K562 (cell line): ENCODE measurements around the gene TMEM208. TPM values are rescaled to one million over a fixed set of nuclear protein-coding genes. Genes with fewer than 3 reads are reported as not detected.
A peak's percentile ranks its signal among the peaks of the same experiment; 100 is the strongest.

ENCODE experiments used
- CBFB ChIP-seq: sonication (generic); formaldehyde crosslinking; IDR thresholded peaks from 2 replicates; pipeline ENCODE4 v1.4.0; 2020; ENCODE audit warnings: mild to moderate bottlenecking, missing genetic modification reagents
- CBX2 ChIP-seq: fragments of 200-600 bp; sonication (generic); IDR thresholded peaks from one replicate; pipeline ENCODE4 v1.6.1; 2012; ENCODE audit warnings: mild to moderate bottlenecking, low read length, inconsistent platforms; ENCODE audit not compliant: insufficient read depth, poor library complexity, severe bottlenecking
- CBX8 ChIP-seq: fragments of 200-600 bp; sonication (generic); IDR thresholded peaks from 2 replicates; pipeline ENCODE4 v1.6.1; 2012; ENCODE audit warnings: borderline replicate concordance, mixed run types, low read depth, mild to moderate bottlenecking, moderate library complexity, mixed read lengths, low read length, control low read depth, inconsistent platforms; ENCODE audit not compliant: poor library complexity, severe bottlenecking; ENCODE audit errors: extremely low read depth
- DPF2 ChIP-seq: fragments of 450-650 bp; IDR thresholded peaks from 2 replicates; pipeline ENCODE4 v1.6.1; 2016
- ETV5 ChIP-seq: sonication (generic); formaldehyde crosslinking; IDR thresholded peaks from 2 replicates; pipeline ENCODE4 v1.4.0; 2020; ENCODE audit warnings: low read depth, mild to moderate bottlenecking, missing genetic modification reagents
- HBP1 ChIP-seq: fragments of 450-650 bp; formaldehyde crosslinking; IDR thresholded peaks from 2 replicates; pipeline ENCODE4 v1.4.0; 2022; ENCODE audit warnings: missing genetic modification characterization
- PURB ChIP-seq: sonication (generic); formaldehyde crosslinking; IDR thresholded peaks from 2 replicates; pipeline ENCODE4 v1.9.0; 2021; ENCODE audit warnings: low read depth, mild to moderate bottlenecking, missing genetic modification reagents
- ZBTB40 ChIP-seq, 2 experiments: fragments of 450-650 bp in 1 of 2; sonication (generic) in 1 of 2; formaldehyde crosslinking in 1 of 2; IDR thresholded peaks; 2 replicates each; pipeline versions ENCODE4 v1.7.1 to v1.9.0; 2016 to 2022; ENCODE audit warnings: inconsistent platforms in 1 of 2, mild to moderate bottlenecking in 1 of 2, missing genetic modification reagents in 1 of 2
- ZNF57 ChIP-seq: fragments of 450-650 bp; formaldehyde crosslinking; IDR thresholded peaks from 2 replicates; pipeline ENCODE4 v1.4.0; 2020; ENCODE audit warnings: mild to moderate bottlenecking, moderate library complexity
- ZNF75A ChIP-seq: fragments of 450-650 bp; formaldehyde crosslinking; IDR thresholded peaks from 2 replicates; pipeline ENCODE4 v1.4.0; 2020; ENCODE audit warnings: mild to moderate bottlenecking
- polyA plus RNA-seq, 8 experiments: library from polyadenylated mRNA; depleted of rRNA in 4 of 8; stranded (reverse) in 5 of 8; unstranded in 3 of 8; fragments of >200 nt; fragmentation: Nextera tagmentation in 2 of 8; fragmentation: Illumina TruSeq in 1 of 8; extraction: Ambion mirVana in 2 of 8; extraction: Trizol in 1 of 8; gene quantifications; 2 replicates each; pipeline versions ENCODE4 v1.2.1 to v1.2.3, GENCODE V29; 2011 to 2014; ENCODE audit warnings: inconsistent platforms in 1 of 8, missing spikeins in 1 of 8
- total RNA-seq, 7 experiments: library from RNA; depleted of rRNA in 6 of 7; stranded (reverse); fragments of >200 nt in 6 of 7; fragmentation: Illumina TruSeq in 2 of 7; extraction: Trizol in 2 of 7; gene quantifications; 2 replicates each; pipeline versions ENCODE4 v1.2.1 to v1.2.3, GENCODE V29; 2011 to 2021; ENCODE audit warnings: low replicate concordance in 1 of 7
- TF ChIP-seq, protein P1 (sequence below), 3 experiments: IDR thresholded peaks in 2 of 3; conservative IDR thresholded peaks in 1 of 3; 2 replicates each; pipeline ENCODE4 v1.5.1; 2011 to 2012; ENCODE audit warnings: low read length in 3 of 3, mild to moderate bottlenecking in 3 of 3, control low read depth in 2 of 3, improper control_type of control experiment in 1 of 3, inconsistent platforms in 1 of 3, low read depth in 1 of 3, mixed read lengths in 1 of 3, moderate library complexity in 1 of 3; ENCODE audit not compliant: insufficient read depth in 2 of 3
- TF ChIP-seq, protein P2 (sequence below): fragments of 450-650 bp; formaldehyde crosslinking; IDR thresholded peaks from 2 replicates; pipeline ENCODE4 v1.4.0; 2020; ENCODE audit warnings: mild to moderate bottlenecking, mixed read lengths

Gene TMEM208
- total and polyA plus RNA-seq, 9 of the 15 experiments (the other 6 are each of a cell fraction or from before 2014, with no cell fraction given) = 31.8 to 239 (median 54.3) TPM

- no peak for TF ChIP-seq PURB (CRISPR knock-in tag)
- TF ChIP-seq ZBTB40 (IDR thresholded peaks at IDR 0.05) = peak; percentile 66
- no peak for TF ChIP-seq ZBTB40 (CRISPR knock-in tag; IDR thresholded peaks at IDR 0.05)
- TF ChIP-seq CBFB (CRISPR knock-in tag) = peak; percentile 80
- no peak for TF ChIP-seq CBX8
- TF ChIP-seq ZNF57 (CRISPR knock-in tag) = no peak
- TF ChIP-seq, protein P1, sequence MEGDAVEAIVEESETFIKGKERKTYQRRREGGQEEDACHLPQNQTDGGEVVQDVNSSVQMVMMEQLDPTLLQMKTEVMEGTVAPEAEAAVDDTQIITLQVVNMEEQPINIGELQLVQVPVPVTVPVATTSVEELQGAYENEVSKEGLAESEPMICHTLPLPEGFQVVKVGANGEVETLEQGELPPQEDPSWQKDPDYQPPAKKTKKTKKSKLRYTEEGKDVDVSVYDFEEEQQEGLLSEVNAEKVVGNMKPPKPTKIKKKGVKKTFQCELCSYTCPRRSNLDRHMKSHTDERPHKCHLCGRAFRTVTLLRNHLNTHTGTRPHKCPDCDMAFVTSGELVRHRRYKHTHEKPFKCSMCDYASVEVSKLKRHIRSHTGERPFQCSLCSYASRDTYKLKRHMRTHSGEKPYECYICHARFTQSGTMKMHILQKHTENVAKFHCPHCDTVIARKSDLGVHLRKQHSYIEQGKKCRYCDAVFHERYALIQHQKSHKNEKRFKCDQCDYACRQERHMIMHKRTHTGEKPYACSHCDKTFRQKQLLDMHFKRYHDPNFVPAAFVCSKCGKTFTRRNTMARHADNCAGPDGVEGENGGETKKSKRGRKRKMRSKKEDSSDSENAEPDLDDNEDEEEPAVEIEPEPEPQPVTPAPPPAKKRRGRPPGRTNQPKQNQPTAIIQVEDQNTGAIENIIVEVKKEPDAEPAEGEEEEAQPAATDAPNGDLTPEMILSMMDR (IDR thresholded peaks at IDR 0.05 in 2 of 3, conservative IDR thresholded peaks at IDR 0.05 in 1 of 3; ENCODE audit: insufficient read depth in 2 of 3, low read depth in 1 of 3, low read length in 3 of 3) = peak; percentile 88 to 96 (median 91)
- TF ChIP-seq CBX2 = no peak
- TF ChIP-seq, protein P2, sequence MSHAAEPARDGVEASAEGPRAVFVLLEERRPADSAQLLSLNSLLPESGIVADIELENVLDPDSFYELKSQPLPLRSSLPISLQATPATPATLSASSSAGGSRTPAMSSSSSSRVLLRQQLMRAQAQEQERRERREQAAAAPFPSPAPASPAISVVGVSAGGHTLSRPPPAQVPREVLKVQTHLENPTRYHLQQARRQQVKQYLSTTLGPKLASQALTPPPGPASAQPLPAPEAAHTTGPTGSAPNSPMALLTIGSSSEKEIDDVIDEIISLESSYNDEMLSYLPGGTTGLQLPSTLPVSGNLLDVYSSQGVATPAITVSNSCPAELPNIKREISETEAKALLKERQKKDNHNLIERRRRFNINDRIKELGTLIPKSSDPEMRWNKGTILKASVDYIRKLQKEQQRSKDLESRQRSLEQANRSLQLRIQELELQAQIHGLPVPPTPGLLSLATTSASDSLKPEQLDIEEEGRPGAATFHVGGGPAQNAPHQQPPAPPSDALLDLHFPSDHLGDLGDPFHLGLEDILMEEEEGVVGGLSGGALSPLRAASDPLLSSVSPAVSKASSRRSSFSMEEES = no peak
- no peak for TF ChIP-seq ZNF75A
- TF ChIP-seq HBP1 (CRISPR knock-in tag) = no peak
- no peak for TF ChIP-seq ETV5
- peak; percentile 29; the same call in 1 of the 2 replicates for TF ChIP-seq DPF2
Observed at GRCh38 chr16:67184995-67185650, 41.8 kb upstream of the TMEM208 start (continued).
